Measurements from ENCODE around the gene GSC2.

DNA sequence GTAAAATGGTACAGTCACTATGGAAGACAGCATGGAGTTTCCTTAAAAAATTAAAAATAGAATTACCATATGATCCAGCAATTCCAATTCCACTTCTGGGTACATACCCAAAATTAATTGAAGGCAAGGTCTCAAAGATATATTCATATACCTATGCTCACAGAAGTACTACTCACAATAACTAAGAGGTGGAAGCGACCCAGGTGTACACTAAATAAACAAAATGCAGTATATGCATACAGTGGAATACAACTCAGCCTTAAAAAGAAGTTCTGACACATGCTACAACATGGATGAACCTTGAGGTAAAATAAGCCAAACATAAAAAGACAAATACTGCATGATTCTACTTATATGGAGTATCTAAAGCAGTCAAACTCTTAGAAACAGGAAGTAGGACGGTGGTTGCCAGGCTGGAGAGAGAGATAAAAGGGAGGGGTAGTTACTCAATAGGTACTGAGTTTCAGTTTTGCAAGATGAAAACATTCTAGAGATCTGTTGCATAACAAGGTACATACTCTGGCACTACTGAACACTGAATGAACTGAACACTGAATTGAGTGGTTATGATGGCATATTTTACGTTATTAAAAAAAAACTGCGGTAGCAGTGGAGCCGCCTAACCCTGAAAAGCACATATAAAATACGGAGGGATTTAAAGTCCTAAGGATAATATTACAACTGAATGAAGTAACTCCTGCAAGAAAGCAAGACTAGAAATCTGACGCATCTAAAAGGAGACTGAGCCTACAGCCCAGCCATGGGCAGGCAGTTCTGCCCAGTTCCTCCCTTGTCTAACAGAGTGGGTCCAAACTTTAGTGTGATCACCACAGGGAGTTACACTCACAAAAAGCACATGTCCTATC lies 40.7 kb downstream of the GSC2 start:
- no peak for TF ChIP-seq POLR2A (IDR thresholded peaks at IDR 0.05)
- TF ChIP-seq, protein P1, sequence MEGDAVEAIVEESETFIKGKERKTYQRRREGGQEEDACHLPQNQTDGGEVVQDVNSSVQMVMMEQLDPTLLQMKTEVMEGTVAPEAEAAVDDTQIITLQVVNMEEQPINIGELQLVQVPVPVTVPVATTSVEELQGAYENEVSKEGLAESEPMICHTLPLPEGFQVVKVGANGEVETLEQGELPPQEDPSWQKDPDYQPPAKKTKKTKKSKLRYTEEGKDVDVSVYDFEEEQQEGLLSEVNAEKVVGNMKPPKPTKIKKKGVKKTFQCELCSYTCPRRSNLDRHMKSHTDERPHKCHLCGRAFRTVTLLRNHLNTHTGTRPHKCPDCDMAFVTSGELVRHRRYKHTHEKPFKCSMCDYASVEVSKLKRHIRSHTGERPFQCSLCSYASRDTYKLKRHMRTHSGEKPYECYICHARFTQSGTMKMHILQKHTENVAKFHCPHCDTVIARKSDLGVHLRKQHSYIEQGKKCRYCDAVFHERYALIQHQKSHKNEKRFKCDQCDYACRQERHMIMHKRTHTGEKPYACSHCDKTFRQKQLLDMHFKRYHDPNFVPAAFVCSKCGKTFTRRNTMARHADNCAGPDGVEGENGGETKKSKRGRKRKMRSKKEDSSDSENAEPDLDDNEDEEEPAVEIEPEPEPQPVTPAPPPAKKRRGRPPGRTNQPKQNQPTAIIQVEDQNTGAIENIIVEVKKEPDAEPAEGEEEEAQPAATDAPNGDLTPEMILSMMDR (IDR thresholded peaks at IDR 0.05): no peak
